IMR-90 (cell line): ENCODE measurements around the gene TBXAS1. TPM values are rescaled to one million over a fixed set of nuclear protein-coding genes. Genes with fewer than 3 reads are reported as not detected.

Source experiments
- ATAC-seq: fragments of 200-7000 bp; cut with Tn5 transposase; 2 replicates; pipeline ENCODE4 v1.9.1; 2020; ENCODE audit warnings: low read depth, mild to moderate bottlenecking, moderate library complexity
- BruUV-seq: library from RNA; stranded (reverse); fragments of 400-500 nt; replicated peaks from 2 replicates; lab custom pipeline; 2021; lab: Mats Ljungman, UMichigan
- CTCF ChIA-PET: fragments of 300-600 bp; formaldehyde crosslinking; extraction: SDS; loops from one replicate; lab custom pipeline; 2021; ENCODE audit warnings: antibody characterized with exemption; lab: Yijun Ruan, JAX
- POLR2A ChIA-PET: fragments of 300-600 bp; sonication (Branson Sonifier 250); formaldehyde crosslinking; loops from one replicate; lab custom pipeline; 2022; ENCODE audit warnings: antibody characterized with exemption; ENCODE audit not compliant: unreplicated experiment; lab: Charles Lee
- DNase-seq: peaks from one replicate; pipeline ENCODE4 v3.0.0; 2013
- H2AFZ ChIP-seq: replicated peaks from 2 replicates; pipeline ENCODE3; 2013; ENCODE audit warnings: low read length, mild to moderate bottlenecking; ENCODE audit not compliant: poor library complexity
- H2AK5ac ChIP-seq: 2 replicates; pipeline ENCODE4 v1.6.1; 2013; ENCODE audit warnings: low read depth, low read length, inconsistent platforms
- H2AK9ac ChIP-seq: replicated peaks from 2 replicates; pipeline ENCODE3; 2013; ENCODE audit warnings: mild to moderate bottlenecking, low read depth, low read length, moderate library complexity; ENCODE audit not compliant: poor library complexity
- H2BK120ac ChIP-seq: 2 replicates; pipeline ENCODE4 v1.6.1; 2013; ENCODE audit warnings: low read depth, low read length, inconsistent platforms
- H2BK15ac ChIP-seq: 3 replicates; pipeline ENCODE4 v1.6.1; 2013; ENCODE audit warnings: low read depth, low read length, inconsistent platforms
- H2BK20ac ChIP-seq: 2 replicates; pipeline ENCODE4 v1.6.1; 2013; ENCODE audit warnings: low read depth, mild to moderate bottlenecking, inconsistent platforms, low read length, moderate library complexity
- H2BK5ac ChIP-seq: 2 replicates; pipeline ENCODE4 v1.6.1; 2013; ENCODE audit warnings: mild to moderate bottlenecking, low read depth, low read length, inconsistent platforms; ENCODE audit not compliant: poor library complexity, severe bottlenecking
- H3K14ac ChIP-seq: replicated peaks from 2 replicates; pipeline ENCODE4 v1.6.1; 2013; ENCODE audit warnings: low read depth, low read length, inconsistent platforms
- H3K18ac ChIP-seq: 2 replicates; pipeline ENCODE4 v1.6.1; 2013; ENCODE audit warnings: low read depth, low read length, control low read depth
- H3K23ac ChIP-seq: 2 replicates; pipeline ENCODE4 v1.6.1; 2013; ENCODE audit warnings: low read depth, low read length, inconsistent platforms
- H3K27ac ChIP-seq: 2 replicates; pipeline ENCODE4 v1.5.1; 2013; ENCODE audit warnings: mild to moderate bottlenecking, control low read depth, low read length; ENCODE audit not compliant: insufficient read depth
- H3K27me3 ChIP-seq: 2 replicates; pipeline ENCODE4 v1.6.1; 2013; ENCODE audit warnings: low read length; ENCODE audit not compliant: control insufficient read depth, insufficient read depth
- H3K36me3 ChIP-seq: 2 replicates; pipeline ENCODE4 v1.6.1; 2013; ENCODE audit warnings: low read length, mixed read lengths; ENCODE audit not compliant: control insufficient read depth, insufficient read depth
- H3K4ac ChIP-seq: 2 replicates; pipeline ENCODE4 v1.6.1; 2013; ENCODE audit warnings: low read depth, low read length, inconsistent platforms
- H3K4me1 ChIP-seq: 2 replicates; pipeline ENCODE4 v1.6.1; 2013; ENCODE audit warnings: low read length, mixed read lengths; ENCODE audit not compliant: control insufficient read depth, insufficient read depth
- H3K4me2 ChIP-seq: 2 replicates; pipeline ENCODE4 v1.6.1; 2013; ENCODE audit warnings: low read depth, mild to moderate bottlenecking, control low read depth, low read length, moderate library complexity
- H3K4me3 ChIP-seq: 2 replicates; pipeline ENCODE4 v1.5.1; 2013; ENCODE audit warnings: low read depth, mild to moderate bottlenecking, control low read depth, low read length, moderate library complexity; ENCODE audit not compliant: insufficient read depth
- H3K56ac ChIP-seq: 2 replicates; pipeline ENCODE4 v1.6.1; 2013; ENCODE audit warnings: low read length, inconsistent platforms; ENCODE audit not compliant: insufficient read depth; ENCODE audit errors: extremely low read depth
- H3K79me1 ChIP-seq, 2 experiments: 2 replicates each; pipeline ENCODE4 v1.6.1; 2013; ENCODE audit warnings: low read length in 2 of 2, inconsistent platforms in 1 of 2, low read depth in 1 of 2
- H3K9ac ChIP-seq: 2 replicates; pipeline ENCODE4 v1.6.1; 2013; ENCODE audit warnings: low read depth, low read length, control low read depth
- H3K9me1 ChIP-seq: 2 replicates; pipeline ENCODE4 v1.6.1; 2013; ENCODE audit warnings: low read length, inconsistent platforms; ENCODE audit not compliant: insufficient read depth
- H3K9me3 ChIP-seq: 2 replicates; pipeline ENCODE4 v1.6.1; 2013; ENCODE audit warnings: low read length; ENCODE audit not compliant: control insufficient read depth, insufficient read depth
- H4K20me1 ChIP-seq: 2 replicates; pipeline ENCODE4 v1.6.1; 2013; ENCODE audit warnings: low read length, inconsistent platforms; ENCODE audit not compliant: insufficient read depth
- H4K5ac ChIP-seq: 2 replicates; pipeline ENCODE4 v1.6.1; 2013; ENCODE audit warnings: mild to moderate bottlenecking, low read depth, low read length, control low read depth
- H4K8ac ChIP-seq, 2 experiments: 2 replicates each; pipeline ENCODE4 v1.6.1; 2013; ENCODE audit warnings: low read depth in 2 of 2, low read length in 2 of 2, control low read depth in 1 of 2, inconsistent platforms in 1 of 2
- H4K91ac ChIP-seq: 2 replicates; pipeline ENCODE4 v1.6.1; 2013; ENCODE audit warnings: low read depth, low read length, inconsistent platforms; ENCODE audit not compliant: insufficient read depth
- CEBPB ChIP-seq: IDR thresholded peaks from 2 replicates; pipeline ENCODE4 v1.6.1; 2012; ENCODE audit warnings: low read depth, low read length, improper control_type of control experiment
- FOS ChIP-seq: fragments of 150-350 bp; IDR thresholded peaks from 2 replicates; pipeline ENCODE4 v1.6.1; 2016; ENCODE audit warnings: low read depth, low read length
- MXI1 ChIP-seq: IDR thresholded peaks from 2 replicates; pipeline ENCODE4 v1.6.1; 2012; ENCODE audit warnings: low read depth, mild to moderate bottlenecking, low read length, moderate library complexity, borderline replicate concordance
- POLR2A ChIP-seq: IDR thresholded peaks from 2 replicates; pipeline ENCODE4 v1.6.1; 2012; ENCODE audit warnings: mild to moderate bottlenecking, low read depth, low read length
- RFX5 ChIP-seq: IDR thresholded peaks from 2 replicates; pipeline ENCODE4 v1.8.0; 2012; ENCODE audit warnings: low read depth, mild to moderate bottlenecking, low read length, moderate library complexity
- SMC3 ChIP-seq: fragments of 150-350 bp; IDR thresholded peaks from 2 replicates; pipeline ENCODE4 v1.6.1; 2016; ENCODE audit warnings: low read depth, mild to moderate bottlenecking, antibody characterized with exemption, low read length, moderate library complexity
- WGBS, 2 experiments: methylation state at CpG; one replicate each; pipeline versions ENCODE4 v1.1.5 to v1.1.7; 2013; ENCODE audit warnings: missing lambda C conversion rate in 2 of 2; ENCODE audit not compliant: insufficient read length in 1 of 2; ENCODE audit errors: extremely low coverage in 2 of 2; 5-methylcytosine and 5-hydroxymethylcytosine counted together
- dilution Hi-C: fragments of 300-500 bp; cut with HindIII; formaldehyde crosslinking; loops from one replicate; pipeline ENCODE4 v1.14.3; 2018; ENCODE audit warnings: low sequenced_read_pairs; ENCODE audit not compliant: unreplicated experiment
- in situ Hi-C: fragments of 300-500 bp; cut with MboI; formaldehyde crosslinking; loops from 3 replicates; pipeline ENCODE4 v1.14.3; 2019; ENCODE audit warnings: low sequenced_read_pairs, inconsistent platforms, mixed read lengths
- intact Hi-C: fragments of 100-400 bp; cut with micrococcal nuclease; formaldehyde crosslinking; loops from 2 replicates; pipeline ENCODE4 v1.10.0; 2022
- polyA plus RNA-seq, 3 experiments: library from polyadenylated mRNA; depleted of rRNA; stranded (reverse); fragments of >200 nt; gene quantifications; 2 replicates each; pipeline ENCODE4 v1.2.3, GENCODE V29; 2012; ENCODE audit warnings: low replicate concordance in 1 of 3
- total RNA-seq: library from RNA; depleted of rRNA; stranded (reverse); fragments of >200 nt; gene quantifications from 2 replicates; pipeline ENCODE4 v1.2.3, GENCODE V29; 2012
- TF ChIP-seq, protein P1 (sequence below): fragments of 150-350 bp; IDR thresholded peaks from 2 replicates; pipeline ENCODE4 v1.6.1; 2016; ENCODE audit warnings: low read depth, mild to moderate bottlenecking, low read length, moderate library complexity, borderline replicate concordance
- TF ChIP-seq, protein P2 (sequence below): fragments of 150-350 bp; IDR thresholded peaks from 2 replicates; pipeline ENCODE4 v1.6.1; 2017; ENCODE audit warnings: mild to moderate bottlenecking, antibody characterized with exemption, low read length, low read depth

Gene TBXAS1
- total and polyA plus RNA-seq, 2 of the 4 experiments (the other 2 are of a cell fraction) = 5.9 to 10.8 TPM

DNA sequence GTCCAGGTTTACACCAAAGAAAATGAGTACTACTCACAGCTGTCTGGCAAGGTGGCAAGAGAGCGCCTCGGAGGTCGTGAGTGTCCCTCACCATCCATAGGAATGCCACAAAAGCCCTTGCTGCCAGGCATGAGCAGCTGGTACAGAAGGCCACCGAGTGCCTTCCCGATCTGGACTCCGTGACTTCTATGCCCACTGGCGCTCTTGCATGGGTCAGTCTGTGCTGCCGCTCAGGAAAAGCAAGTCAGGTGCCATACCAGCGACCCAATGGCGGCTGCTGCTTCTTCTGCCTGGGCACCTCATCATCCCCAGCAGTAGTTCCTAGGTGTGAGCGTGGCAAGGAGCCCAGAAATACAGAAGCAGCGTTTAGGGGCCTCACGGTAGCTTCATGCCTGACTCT is 11.7 kb downstream of the TBXAS1 start:
- Histone ChIP-seq H2BK120ac (no peak overlapping the region), H4K8ac (no peak overlapping the region), H2BK5ac (no peak overlapping the region), H3K79me1 (peaks cover 0 to 3% of the 10 kb centered on the region in 2 experiments; a peak in 1 of 4 replicates), H3K27me3 (no peaks in the 10 kb centered on the region), H2AK5ac (no peak overlapping the region), H3K18ac (no peak overlapping the region), H2AK9ac (no peak overlapping the region), H3K4ac (no peak overlapping the region), H3K56ac (no peak overlapping the region), H3K4me2 (no peak overlapping the region), H3K23ac (no peak overlapping the region), H3K36me3 (peaks cover 6% of the 10 kb centered on the region; the same call in 1 of the 2 replicates), H4K91ac (no peak overlapping the region), H3K14ac (no peak overlapping the region), H3K9ac (no peak overlapping the region), H4K5ac (no peak overlapping the region), H3K4me3 (no peak overlapping the region), H2BK15ac (no peak overlapping the region), H4K20me1 (no peaks in the 10 kb centered on the region), H3K9me3 (no peaks in the 10 kb centered on the region), H3K4me1 (peaks cover 5% of the 10 kb centered on the region), H3K9me1 (peaks cover 6% of the 10 kb centered on the region; the same call in 1 of the 2 replicates), H3K27ac (no peak overlapping the region), H2BK20ac (no peak overlapping the region), H2AFZ (no peak overlapping the region)
- no peak for DNase-seq
- intact Hi-C loops = no loop called here
- CTCF ChIA-PET = no interaction called here
- no TSS peak for BruUV-seq
- dilution Hi-C loops = no loop called here
- TF ChIP-seq MXI1 (no peak), RFX5 (no peak), CEBPB (no peak), SMC3 (no peak), POLR2A (no peak), FOS (no peak)
- TF ChIP-seq, protein P1, sequence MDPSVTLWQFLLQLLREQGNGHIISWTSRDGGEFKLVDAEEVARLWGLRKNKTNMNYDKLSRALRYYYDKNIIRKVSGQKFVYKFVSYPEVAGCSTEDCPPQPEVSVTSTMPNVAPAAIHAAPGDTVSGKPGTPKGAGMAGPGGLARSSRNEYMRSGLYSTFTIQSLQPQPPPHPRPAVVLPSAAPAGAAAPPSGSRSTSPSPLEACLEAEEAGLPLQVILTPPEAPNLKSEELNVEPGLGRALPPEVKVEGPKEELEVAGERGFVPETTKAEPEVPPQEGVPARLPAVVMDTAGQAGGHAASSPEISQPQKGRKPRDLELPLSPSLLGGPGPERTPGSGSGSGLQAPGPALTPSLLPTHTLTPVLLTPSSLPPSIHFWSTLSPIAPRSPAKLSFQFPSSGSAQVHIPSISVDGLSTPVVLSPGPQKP = no peak
- TF ChIP-seq, protein P2, sequence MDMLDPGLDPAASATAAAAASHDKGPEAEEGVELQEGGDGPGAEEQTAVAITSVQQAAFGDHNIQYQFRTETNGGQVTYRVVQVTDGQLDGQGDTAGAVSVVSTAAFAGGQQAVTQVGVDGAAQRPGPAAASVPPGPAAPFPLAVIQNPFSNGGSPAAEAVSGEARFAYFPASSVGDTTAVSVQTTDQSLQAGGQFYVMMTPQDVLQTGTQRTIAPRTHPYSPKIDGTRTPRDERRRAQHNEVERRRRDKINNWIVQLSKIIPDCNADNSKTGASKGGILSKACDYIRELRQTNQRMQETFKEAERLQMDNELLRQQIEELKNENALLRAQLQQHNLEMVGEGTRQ = no peak
- 94% methylated on average over 9 of the region's 13 CpGs; no CpG with 5 or more reads in 1 of the 2 experiments for WGBS, 2 experiments
- POLR2A ChIA-PET = no interaction called here
- ATAC-seq = no peak
- in situ Hi-C loops = no loop called here
